Measurements from ENCODE around the gene PEX10.
"Not testable (repeated sequence)": the region's sequence is repeated elsewhere in the genome, so short reads cannot be mapped to it uniquely, and the experiment has no call there.

PEX10 gene

GRCh38 chr1:2444138-2444591 lies 31.8 kb upstream of the PEX10 start:
- DNase-seq (ENCODE audit: insufficient read length, low spot score), result no peak
- TF ChIP-seq POLR2A (IDR thresholded peaks at IDR 0.05; ENCODE audit: low read depth, low read length), result no peak
- no peak for FAIRE-seq

GRCh38 chr1:2443277-2444137 lies 31.1 kb upstream of the PEX10 start:
- DNase-seq (ENCODE audit: insufficient read length, low spot score) (no peak), FAIRE-seq (no peak)
- TF ChIP-seq POU2F2 (IDR thresholded peaks at IDR 0.05; ENCODE audit: low read depth, low read length) (no peak), POLR2A (IDR thresholded peaks at IDR 0.05; ENCODE audit: low read depth, low read length) (no peak), POLR2AphosphoS5 (IDR thresholded peaks at IDR 0.05; ENCODE audit: low read depth, low read length) (no peak), SPI1 (IDR thresholded peaks at IDR 0.05; ENCODE audit: low read depth, low read length) (no peak), TAF1 (IDR thresholded peaks at IDR 0.05; ENCODE audit: low read depth, low read length) (no peak), PAX5 (IDR thresholded peaks at IDR 0.05; ENCODE audit: insufficient read depth, low read length, severe bottlenecking) (no peak)

GRCh38 chr1:2442661-2443060 lies 30.3 kb upstream of the PEX10 start:
- TF ChIP-seq POLR2A (IDR thresholded peaks at IDR 0.05; ENCODE audit: low read depth, low read length), result no peak
- FAIRE-seq, result no peak
- no peak for DNase-seq (ENCODE audit: insufficient read length, low spot score)

GRCh38 chr1:2441746-2442145 lies 29.4 kb upstream of the PEX10 start:
- DNase-seq (ENCODE audit: insufficient read length, low spot score) (no peak), FAIRE-seq (no peak)
- TF ChIP-seq SPI1 (IDR thresholded peaks at IDR 0.05; ENCODE audit: low read depth, low read length), result no peak
- TF ChIP-seq POU2F2 (IDR thresholded peaks at IDR 0.05; ENCODE audit: low read depth, low read length), result no peak
- TF ChIP-seq TAF1 (IDR thresholded peaks at IDR 0.05; ENCODE audit: low read depth, low read length), result no peak
- TF ChIP-seq POLR2A (IDR thresholded peaks at IDR 0.05; ENCODE audit: low read depth, low read length), result no peak
- no peak for TF ChIP-seq POLR2AphosphoS5 (IDR thresholded peaks at IDR 0.05; ENCODE audit: low read depth, low read length)
- no peak for TF ChIP-seq PAX5 (IDR thresholded peaks at IDR 0.05; ENCODE audit: insufficient read depth, low read length, severe bottlenecking)

GRCh38 chr1:2440346-2440745 lies 28.0 kb upstream of the PEX10 start:
- not testable (repeated sequence) for DNase-seq (ENCODE audit: insufficient read length, low spot score)
- peak; percentile 74 for FAIRE-seq

- TF ChIP-seq TAF1 (IDR thresholded peaks at IDR 0.05; ENCODE audit: low read depth, low read length), result no peak
- TF ChIP-seq SPI1 (IDR thresholded peaks at IDR 0.05; ENCODE audit: low read depth, low read length), result no peak
- no peak for TF ChIP-seq PAX5 (IDR thresholded peaks at IDR 0.05; ENCODE audit: insufficient read depth, low read length, severe bottlenecking)
- TF ChIP-seq POLR2AphosphoS5 (IDR thresholded peaks at IDR 0.05; ENCODE audit: low read depth, low read length), result no peak
- no peak for TF ChIP-seq POU2F2 (IDR thresholded peaks at IDR 0.05; ENCODE audit: low read depth, low read length)
- no peak for TF ChIP-seq POLR2A (IDR thresholded peaks at IDR 0.05; ENCODE audit: low read depth, low read length)
- DNase-seq (ENCODE audit: insufficient read length, low spot score), result no peak
- no peak for FAIRE-seq
Measured at GRCh38 chr1:2439369-2439768, 27.0 kb upstream of the PEX10 start.

- no peak for DNase-seq (ENCODE audit: insufficient read length, low spot score)
- TF ChIP-seq PAX5 (IDR thresholded peaks at IDR 0.05; ENCODE audit: insufficient read depth, low read length, severe bottlenecking) (no peak), POU2F2 (IDR thresholded peaks at IDR 0.05; ENCODE audit: low read depth, low read length) (no peak), TAF1 (IDR thresholded peaks at IDR 0.05; ENCODE audit: low read depth, low read length) (no peak), POLR2AphosphoS5 (IDR thresholded peaks at IDR 0.05; ENCODE audit: low read depth, low read length) (no peak), POLR2A (IDR thresholded peaks at IDR 0.05; ENCODE audit: low read depth, low read length) (no peak)
- FAIRE-seq, result no peak
Measured at GRCh38 chr1:2438641-2439040, 26.3 kb upstream of the PEX10 start.

GRCh38 chr1:2438038-2438437 lies 25.7 kb upstream of the PEX10 start:
- no peak for DNase-seq (ENCODE audit: insufficient read length, low spot score)
- no peak for FAIRE-seq

GRCh38 chr1:2437617-2438016 lies 25.3 kb upstream of the PEX10 start:
- no peak for DNase-seq (ENCODE audit: insufficient read length, low spot score)
- FAIRE-seq, result peak; percentile 74
- TF ChIP-seq POLR2AphosphoS5 (IDR thresholded peaks at IDR 0.05; ENCODE audit: low read depth, low read length) (no peak), POLR2A (IDR thresholded peaks at IDR 0.05; ENCODE audit: low read depth, low read length) (no peak), POU2F2 (IDR thresholded peaks at IDR 0.05; ENCODE audit: low read depth, low read length) (no peak), TAF1 (IDR thresholded peaks at IDR 0.05; ENCODE audit: low read depth, low read length) (no peak)

More at GRCh38 chr1:2438038-2438437, 25.7 kb upstream of the PEX10 start:
- no peak for TF ChIP-seq PAX5 (IDR thresholded peaks at IDR 0.05; ENCODE audit: insufficient read depth, low read length, severe bottlenecking)
- no peak for TF ChIP-seq SPI1 (IDR thresholded peaks at IDR 0.05; ENCODE audit: low read depth, low read length)
- TF ChIP-seq POU2F2 (IDR thresholded peaks at IDR 0.05; ENCODE audit: low read depth, low read length), result no peak
- TF ChIP-seq POLR2AphosphoS5 (IDR thresholded peaks at IDR 0.05; ENCODE audit: low read depth, low read length), result no peak
- TF ChIP-seq TAF1 (IDR thresholded peaks at IDR 0.05; ENCODE audit: low read depth, low read length), result no peak
- no peak for TF ChIP-seq POLR2A (IDR thresholded peaks at IDR 0.05; ENCODE audit: low read depth, low read length)

- DNase-seq (ENCODE audit: insufficient read length, low spot score) (no peak), FAIRE-seq (no peak)
- TF ChIP-seq TAF1 (IDR thresholded peaks at IDR 0.05; ENCODE audit: low read depth, low read length) (no peak), POU2F2 (IDR thresholded peaks at IDR 0.05; ENCODE audit: low read depth, low read length) (no peak), PAX5 (IDR thresholded peaks at IDR 0.05; ENCODE audit: insufficient read depth, low read length, severe bottlenecking) (no peak), POLR2AphosphoS5 (IDR thresholded peaks at IDR 0.05; ENCODE audit: low read depth, low read length) (no peak), POLR2A (IDR thresholded peaks at IDR 0.05; ENCODE audit: low read depth, low read length) (no peak), SPI1 (IDR thresholded peaks at IDR 0.05; ENCODE audit: low read depth, low read length) (no peak)
Measured at GRCh38 chr1:2436876-2437275, 24.5 kb upstream of the PEX10 start.
